Measurements from ENCODE around the gene CKAP5.

The CKAP5 gene

GRCh38 chr11:46761807-46762206, 84.3 kb downstream of the CKAP5 start:
- no peak for DNase-seq

GRCh38 chr11:46760429-46761128, 85.5 kb downstream of the CKAP5 start:
- DNase-seq: no peak

- DNase-seq: no peak
Observed at GRCh38 chr11:46759196-46759595, 86.9 kb downstream of the CKAP5 start.

GRCh38 chr11:46755962-46756361, 90.1 kb downstream of the CKAP5 start:
- DNase-seq: no peak

- DNase-seq: no peak
Observed at GRCh38 chr11:46747150-46747549, 98.9 kb downstream of the CKAP5 start.

- DNase-seq: no peak
Observed at GRCh38 chr11:46745995-46746394, 100.1 kb downstream of the CKAP5 start.

GRCh38 chr11:46745328-46745727, 100.8 kb downstream of the CKAP5 start:
- DNase-seq: no peak

GRCh38 chr11:46743693-46744339, 102.3 kb downstream of the CKAP5 start:
- DNase-seq: no peak

GRCh38 chr11:46743043-46743442, 103.0 kb downstream of the CKAP5 start:
- DNase-seq: no peak

- DNase-seq: no peak
Observed at GRCh38 chr11:46741600-46742484, 104.2 kb downstream of the CKAP5 start.

GRCh38 chr11:46738887-46739286, 107.2 kb downstream of the CKAP5 start:
- DNase-seq: no peak

GRCh38 chr11:46737699-46738098, 108.4 kb downstream of the CKAP5 start:
- DNase-seq: no peak

GRCh38 chr11:46736615-46737014, 109.5 kb downstream of the CKAP5 start:
- DNase-seq: no peak

- DNase-seq: no peak
Observed at GRCh38 chr11:46736146-46736545, 109.9 kb downstream of the CKAP5 start.

- no peak for DNase-seq
Observed at GRCh38 chr11:46733234-46733633, 112.8 kb downstream of the CKAP5 start.

- DNase-seq: no peak
Observed at GRCh38 chr11:46731545-46731944, 114.5 kb downstream of the CKAP5 start.

GRCh38 chr11:46729110-46730027, 116.7 kb downstream of the CKAP5 start:
- no peak for DNase-seq

- DNase-seq: no peak
Observed at GRCh38 chr11:46728659-46729040, 117.4 kb downstream of the CKAP5 start.

- no peak for DNase-seq
Observed at GRCh38 chr11:46727952-46728658, 118.0 kb downstream of the CKAP5 start.

- DNase-seq: no peak
Observed at GRCh38 chr11:46726206-46726862, 119.7 kb downstream of the CKAP5 start.

Data from 8988T (cell line).